Erythroblast (primary cell): ENCODE results near the gene BMPER.

Experiments
- DNase-seq, 2 experiments: peaks; one replicate each; lab custom pipeline; 2025; lab: John Stamatoyannopoulos, UW
- GATA1 ChIP-seq: IDR thresholded peaks from 2 replicates; pipeline ENCODE4 v1.6.1; 2011; ENCODE audit warnings: low read depth, mild to moderate bottlenecking, control low read depth, low read length, moderate library complexity
- POLR2A ChIP-seq: IDR thresholded peaks from 2 replicates; pipeline ENCODE4 v1.6.1; 2011; ENCODE audit warnings: mild to moderate bottlenecking, low read length

The BMPER gene

GRCh38 chr7:33946094-33946699 is 40.9 kb downstream of the BMPER start:
- no peak for DNase-seq
- no peak for TF ChIP-seq POLR2A
- TF ChIP-seq GATA1, result no peak

DNA sequence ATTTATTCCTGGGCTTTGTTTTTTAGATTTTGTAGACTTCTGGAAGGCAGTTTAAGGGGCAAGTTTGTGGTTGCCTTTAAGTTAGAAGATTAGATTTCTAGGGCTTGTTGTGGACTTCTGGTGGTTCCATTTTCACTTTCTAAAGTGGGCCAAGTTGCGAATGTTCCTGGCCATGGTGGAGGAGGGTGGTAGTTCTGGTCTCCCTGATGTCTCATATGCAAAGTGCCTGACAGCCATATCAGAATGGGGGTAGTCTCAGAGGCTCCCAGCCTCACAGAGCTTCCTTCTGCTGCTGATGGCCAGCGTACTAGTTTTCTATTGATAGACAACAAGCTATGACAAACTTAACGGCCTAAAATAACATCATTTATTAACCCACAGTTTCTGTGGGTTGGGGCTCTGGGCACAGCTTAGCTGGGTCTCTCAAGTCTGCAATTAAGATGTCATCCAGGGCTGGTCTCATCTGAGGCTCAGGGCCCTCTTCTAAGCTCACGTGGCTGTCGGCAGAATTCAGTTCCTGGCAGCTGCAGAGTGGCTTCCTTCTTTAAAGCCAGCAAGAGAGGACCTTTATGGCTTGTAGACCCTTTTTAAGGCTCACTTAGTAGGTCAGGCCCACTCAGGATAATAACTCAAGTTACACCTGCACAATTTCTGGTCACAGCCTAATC is 44.8 kb downstream of the BMPER start:
- no peak for DNase-seq
- TF ChIP-seq GATA1, result no peak
- TF ChIP-seq POLR2A, result no peak

DNA sequence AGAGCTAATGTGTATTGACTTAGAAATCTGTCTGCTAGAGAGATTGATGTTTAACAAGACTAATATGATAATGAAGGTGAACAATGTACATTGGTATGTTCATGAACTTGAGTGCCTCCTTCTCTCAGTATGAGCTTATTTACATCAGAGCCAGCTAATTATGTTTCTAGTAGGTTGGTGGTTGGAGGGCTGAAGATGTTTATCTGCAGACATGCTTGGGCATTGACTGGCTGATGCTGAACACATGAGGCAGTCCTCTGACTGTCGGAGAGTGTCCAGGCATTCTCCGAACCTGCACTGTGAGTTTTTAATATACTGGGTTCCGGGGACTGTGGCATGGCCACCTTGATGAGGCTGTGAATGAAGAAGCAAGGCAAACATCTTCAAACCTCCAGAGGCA is 47.5 kb downstream of the BMPER start:
- no peak for TF ChIP-seq POLR2A
- no peak for DNase-seq

DNA sequence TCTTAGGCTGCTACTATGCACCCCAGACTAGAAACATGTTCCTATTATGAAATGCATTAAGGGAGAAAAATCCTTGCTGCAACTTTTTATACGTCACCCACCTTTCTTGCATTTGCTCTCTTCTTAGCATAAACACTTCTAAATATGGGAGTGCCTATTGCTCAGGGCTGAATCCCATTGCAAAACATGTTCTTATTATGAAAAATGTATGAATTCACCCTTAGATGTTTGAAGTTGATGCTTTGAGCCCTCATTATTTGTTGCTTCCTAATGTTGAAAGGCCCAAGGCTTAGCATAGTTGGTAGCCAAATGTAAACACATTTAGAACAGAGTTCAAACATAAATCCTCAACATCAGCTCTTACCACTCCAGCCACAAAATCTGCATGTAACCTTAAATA is 52.8 kb downstream of the BMPER start:
- no peak for DNase-seq
- no peak for TF ChIP-seq POLR2A

DNA sequence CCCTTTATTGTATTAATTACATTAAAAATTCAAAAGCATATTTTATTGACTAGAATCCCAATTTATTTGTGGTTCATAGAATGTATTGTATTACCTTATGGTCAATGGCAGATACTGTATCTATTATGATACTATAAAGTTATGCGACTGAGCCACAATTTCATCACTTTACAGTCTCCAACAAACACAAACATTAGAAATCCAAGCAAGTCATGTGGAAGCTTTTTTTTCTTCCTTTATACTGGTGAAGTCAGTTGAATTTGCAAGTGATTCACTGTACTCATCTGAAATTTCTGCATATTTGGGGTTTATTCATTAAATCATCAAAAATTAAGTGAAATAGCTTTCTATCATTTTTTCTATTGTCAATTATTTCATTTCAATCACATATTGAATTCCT is 54.3 kb downstream of the BMPER start:
- no peak for TF ChIP-seq POLR2A
- TF ChIP-seq GATA1, result no peak
- no peak for DNase-seq

DNA sequence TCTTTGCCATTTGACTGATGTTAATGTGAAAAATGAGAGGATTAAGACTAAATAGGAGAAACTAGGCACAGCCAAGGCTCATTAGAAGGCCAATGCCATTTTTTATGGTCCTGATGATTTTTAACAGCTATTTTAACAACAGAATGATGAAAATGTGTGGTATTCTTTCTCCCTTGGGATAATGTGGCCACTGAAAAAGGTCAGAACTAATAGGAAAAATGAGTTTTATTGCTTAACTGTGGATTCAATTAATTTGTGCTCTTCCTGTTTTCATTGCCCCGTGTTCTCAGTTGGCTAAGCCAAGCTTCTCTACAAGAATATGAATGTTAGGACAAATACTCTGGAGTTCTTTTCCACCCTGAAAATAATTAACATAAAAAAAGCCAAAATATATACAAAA is 56.6 kb downstream of the BMPER start:
- DNase-seq, result no peak
- TF ChIP-seq POLR2A (no peak), GATA1 (no peak)

- DNase-seq, result no peak
- TF ChIP-seq GATA1, result no peak
- TF ChIP-seq POLR2A, result no peak
These were observed 59.3 kb downstream of the BMPER start for GRCh38 chr7:33964417-33965182.

DNA sequence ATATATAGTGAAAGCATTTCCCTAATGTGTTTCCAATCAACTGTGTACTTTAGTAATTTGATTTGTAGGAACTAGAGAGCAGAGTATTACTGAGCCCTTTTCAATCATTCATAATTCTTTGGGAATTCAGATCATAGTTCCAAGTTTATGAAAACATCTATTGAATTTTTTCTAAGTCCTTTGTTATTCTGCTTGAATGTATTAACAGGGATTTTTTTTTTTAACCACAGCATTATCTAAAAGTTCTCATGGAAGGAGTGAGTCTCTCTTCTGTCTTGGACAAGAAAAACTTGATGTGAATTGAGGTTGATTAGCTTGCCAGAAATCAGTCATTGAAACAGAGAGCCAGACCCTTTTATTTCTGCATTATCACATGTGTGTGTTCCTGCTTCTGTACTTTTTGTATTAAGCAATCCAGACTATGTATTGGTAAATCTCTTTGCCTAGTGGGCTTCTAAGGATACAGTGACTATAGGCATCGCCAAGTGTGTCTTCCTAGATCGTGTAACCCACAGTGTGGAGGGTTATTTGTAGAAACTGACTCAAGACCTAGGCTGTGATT is 59.9 kb downstream of the BMPER start:
- no peak for DNase-seq
- TF ChIP-seq GATA1 (no peak), POLR2A (no peak)

GRCh38 chr7:33968591-33968990 is 63.3 kb downstream of the BMPER start:
- no peak for DNase-seq
- TF ChIP-seq POLR2A, result no peak
- no peak for TF ChIP-seq GATA1

DNA sequence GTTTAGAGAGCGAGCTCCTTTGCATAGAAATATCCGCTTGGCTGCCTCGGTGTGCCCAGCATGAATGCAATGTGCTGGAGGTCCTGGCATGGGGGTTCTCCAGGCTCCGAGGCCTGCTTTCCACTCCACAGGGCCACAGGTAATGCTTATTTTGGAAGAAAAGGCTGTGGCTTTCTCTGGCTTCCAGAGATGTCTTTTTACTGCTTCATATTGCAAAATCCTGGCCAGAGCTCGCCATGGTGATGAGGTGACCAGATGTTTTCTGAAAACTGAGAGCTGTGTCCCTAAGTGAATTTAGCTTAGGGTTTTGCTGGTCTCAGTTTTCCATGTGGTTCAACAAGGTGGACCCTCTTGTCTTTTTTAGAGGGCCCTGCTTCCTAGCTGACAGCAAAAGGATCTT is 65.2 kb downstream of the BMPER start:
- no peak for DNase-seq
- TF ChIP-seq GATA1 (no peak), POLR2A (no peak)

DNA sequence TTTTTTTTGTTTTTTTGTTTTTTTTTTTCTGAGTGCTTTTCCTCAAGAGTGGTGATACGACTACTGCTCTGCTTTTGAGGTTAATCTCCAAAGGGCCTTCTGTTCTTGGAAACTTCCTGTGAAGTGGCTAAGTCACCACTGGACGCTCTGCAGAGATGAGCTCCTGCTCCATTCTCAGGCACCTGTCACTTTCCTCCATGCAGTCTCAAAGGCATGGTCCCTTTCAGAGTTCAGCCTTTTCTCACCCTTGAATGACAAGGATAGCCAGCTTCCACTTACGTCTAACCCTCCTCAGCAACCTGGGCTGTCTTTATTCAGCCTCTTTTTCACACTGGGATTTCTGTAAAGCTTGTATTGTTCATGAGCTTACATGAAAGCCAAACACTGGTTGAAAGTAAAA is 65.8 kb downstream of the BMPER start:
- DNase-seq, result no peak
- TF ChIP-seq POLR2A, result no peak
- TF ChIP-seq GATA1, result no peak

- TF ChIP-seq GATA1, result no peak
- no peak for TF ChIP-seq POLR2A
- DNase-seq, result no peak
These were observed 68.1 kb downstream of the BMPER start for GRCh38 chr7:33973231-33974015.

DNA sequence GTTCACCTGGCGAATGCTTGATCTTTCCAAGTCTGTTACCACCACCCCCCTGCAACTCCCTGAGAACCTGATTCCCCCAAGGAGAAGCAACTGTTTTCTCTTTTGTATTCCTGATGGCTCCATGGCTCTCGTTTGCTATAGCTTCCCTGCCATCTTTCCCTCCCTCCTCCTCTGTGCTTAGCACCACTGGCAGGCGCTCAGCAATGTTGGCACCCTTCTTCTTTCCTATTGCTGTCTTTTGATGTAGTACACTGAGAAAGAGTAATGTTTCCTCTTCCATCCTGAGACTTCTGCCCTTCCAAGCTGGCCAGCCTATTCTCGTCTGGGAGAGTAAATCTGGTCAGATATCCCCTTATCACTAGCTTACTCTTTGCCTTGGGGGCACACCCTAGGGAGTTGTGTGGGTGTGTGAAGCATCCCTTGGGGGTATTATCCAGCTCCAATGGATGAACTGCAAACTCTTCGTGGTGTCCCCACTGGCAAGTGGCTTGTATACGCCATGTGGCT is 74.0 kb downstream of the BMPER start:
- DNase-seq, result no peak
- TF ChIP-seq POLR2A (no peak), GATA1 (no peak)

DNA sequence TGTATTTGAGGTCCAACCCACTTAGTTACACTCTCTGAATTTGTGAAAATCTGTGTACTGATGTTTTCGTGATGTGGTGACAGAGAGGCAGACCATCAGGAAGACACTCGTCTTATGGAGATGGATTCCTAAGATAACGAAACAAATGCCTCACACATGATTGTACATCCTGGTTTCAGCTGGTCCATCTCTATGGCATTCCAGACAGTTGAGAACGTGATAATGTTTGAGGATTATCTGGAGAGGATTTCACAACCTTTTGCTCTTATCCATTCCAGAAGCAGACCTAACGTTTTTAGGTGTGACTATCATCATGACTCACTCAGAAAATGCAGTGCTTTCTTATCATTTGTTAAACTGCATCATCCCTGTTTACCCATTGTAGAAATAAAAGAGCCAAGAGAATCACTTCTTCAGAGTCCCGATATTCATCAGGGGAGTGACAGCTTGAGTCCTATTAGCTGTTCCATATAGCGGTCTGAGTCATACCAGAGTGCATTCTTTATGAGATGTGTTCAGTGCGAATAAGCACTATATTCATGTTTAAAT is 74.5 kb downstream of the BMPER start:
- no peak for DNase-seq
- TF ChIP-seq POLR2A, result no peak
- no peak for TF ChIP-seq GATA1
